SK-N-SH (cell line): ENCODE results near the gene TSHZ2. TPM values are rescaled to one million over a fixed set of nuclear protein-coding genes. Genes with fewer than 3 reads are reported as not detected.

Experiments
- CTCF ChIA-PET: fragments of 300-600, 350-600 bp; formaldehyde crosslinking; extraction: SDS; loops from one replicate; lab custom pipeline; 2021; lab: Yijun Ruan, JAX
- POLR2A ChIA-PET: fragments of 350-600 bp; sonication (Branson Sonifier 250); formaldehyde crosslinking; extraction: SDS; loops from one replicate; lab custom pipeline; 2020; ENCODE audit warnings: antibody characterized with exemption, inconsistent platforms; lab: Yijun Ruan, JAX
- DNase-seq: peaks from one replicate; pipeline ENCODE4 v3.0.0; 2012
- H2AFZ ChIP-seq: fragments of 200-600 bp; sonication (generic); 2 replicates; pipeline ENCODE4 v1.8.1; 2016; ENCODE audit warnings: antibody characterized with exemption, mild to moderate bottlenecking, low read depth
- H3F3A ChIP-seq: fragments of 200-600 bp; sonication (generic); replicated peaks from 2 replicates; pipeline ENCODE3; 2016; ENCODE audit warnings: antibody characterized with exemption, mild to moderate bottlenecking; ENCODE audit not compliant: insufficient read depth
- H3K27ac ChIP-seq, 2 experiments: fragments of 200-500 bp in 1 of 2; fragments of 200-600 bp in 1 of 2; sonication (Bioruptor generic) in 1 of 2; sonication (generic), shearing (Covaris generic) in 1 of 2; 2 replicates each; pipeline versions ENCODE4 v1.5.1 to v1.6.1; 2014 to 2016; ENCODE audit warnings: low read depth in 2 of 2, inconsistent platforms in 1 of 2, low read length in 1 of 2, mild to moderate bottlenecking in 1 of 2, mixed read lengths in 1 of 2
- H3K27me3 ChIP-seq: fragments of 200-600 bp; sonication (generic), shearing (Covaris generic); 2 replicates; pipeline ENCODE4 v1.6.1; 2016; ENCODE audit warnings: mixed run types; ENCODE audit not compliant: insufficient read depth
- H3K36me3 ChIP-seq, 2 experiments: fragments of 200-500 bp in 1 of 2; fragments of 200-600 bp in 1 of 2; sonication (Bioruptor generic) in 1 of 2; sonication (generic) in 1 of 2; replicated peaks in 1 of 2; 2 replicates each; pipeline versions ENCODE3 to v1.5.1; 2014 to 2016; ENCODE audit warnings: low read length in 1 of 2, mild to moderate bottlenecking in 1 of 2; ENCODE audit not compliant: insufficient read depth in 2 of 2, control insufficient read depth in 1 of 2
- H3K4me1 ChIP-seq, 2 experiments: fragments of 200-500 bp in 1 of 2; fragments of 200-600 bp in 1 of 2; sonication (Bioruptor generic) in 1 of 2; sonication (generic), shearing (Covaris generic) in 1 of 2; 2 replicates each; pipeline versions ENCODE4 v1.5.1 to v1.6.1; 2014 to 2016; ENCODE audit warnings: low read depth in 1 of 2, low read length in 1 of 2, mixed run types in 1 of 2; ENCODE audit not compliant: insufficient read depth in 2 of 2, control insufficient read depth in 1 of 2
- H3K4me2 ChIP-seq: fragments of 200-600 bp; sonication (generic), shearing (Covaris generic); 2 replicates; pipeline ENCODE4 v1.6.1; 2017; ENCODE audit warnings: mixed run types
- H3K4me3 ChIP-seq, 2 experiments: fragments of 200-500 bp in 1 of 2; fragments of 200-600 bp in 1 of 2; sonication (Bioruptor generic) in 1 of 2; sonication (generic), shearing (Covaris generic) in 1 of 2; 2 replicates each; pipeline versions ENCODE4 v1.5.1 to v1.8.1; 2014 to 2016; ENCODE audit warnings: low read depth in 2 of 2, inconsistent platforms in 1 of 2, low read length in 1 of 2, mild to moderate bottlenecking in 1 of 2, mixed read lengths in 1 of 2, moderate library complexity in 1 of 2
- H3K79me2 ChIP-seq: fragments of 200-600 bp; sonication (generic); 2 replicates; pipeline ENCODE4 v1.8.1; 2017; ENCODE audit warnings: mild to moderate bottlenecking; ENCODE audit not compliant: insufficient read depth
- H3K9ac ChIP-seq: fragments of 200-600 bp; sonication (generic); 2 replicates; pipeline ENCODE4 v1.6.1; 2017; ENCODE audit warnings: mixed run types
- H3K9me2 ChIP-seq: fragments of 200-600 bp; sonication (generic); 2 replicates; pipeline ENCODE4 v1.6.1; 2017; ENCODE audit warnings: mixed run types
- H3K9me3 ChIP-seq: fragments of 200-600 bp; sonication (generic); 2 replicates; pipeline ENCODE4 v1.6.1; 2017; ENCODE audit warnings: mixed run types, mild to moderate bottlenecking, moderate library complexity
- H4K20me1 ChIP-seq: fragments of 200-600 bp; sonication (generic); 2 replicates; pipeline ENCODE4 v1.6.1; 2017; ENCODE audit warnings: mild to moderate bottlenecking, mixed run types; ENCODE audit not compliant: insufficient read depth
- CHD2 ChIP-seq: fragments of 150-350 bp; IDR thresholded peaks from 2 replicates; pipeline ENCODE4 v1.6.1; 2018; ENCODE audit warnings: low read length; ENCODE audit not compliant: partially characterized antibody
- EZH2phosphoT487 ChIP-seq: fragments of 200-600 bp; sonication (generic); IDR thresholded peaks from 2 replicates; pipeline ENCODE4 v1.6.1; 2017; ENCODE audit warnings: low read depth, mixed run types, mild to moderate bottlenecking, antibody characterized with exemption, moderate library complexity, borderline replicate concordance
- FOSL2 ChIP-seq: IDR thresholded peaks from 2 replicates; pipeline ENCODE4 v1.4.0; 2012; ENCODE audit warnings: low read depth, mild to moderate bottlenecking, moderate library complexity, borderline replicate concordance
- FOXM1 ChIP-seq: IDR thresholded peaks from 2 replicates; pipeline ENCODE4 v1.4.0; 2012; ENCODE audit warnings: low read depth, mild to moderate bottlenecking
- GATA2 ChIP-seq: sonication (generic); formaldehyde crosslinking; IDR thresholded peaks from 2 replicates; pipeline ENCODE4 v1.5.0; 2020; ENCODE audit warnings: mild to moderate bottlenecking, missing genetic modification reagents
- JUND ChIP-seq: IDR thresholded peaks from 2 replicates; pipeline ENCODE4 v1.4.0; 2012
- MXI1 ChIP-seq: IDR thresholded peaks from 2 replicates; pipeline ENCODE4 v1.6.1; 2012; ENCODE audit warnings: mild to moderate bottlenecking, low read depth, low read length, improper control_type of control experiment
- NFIC ChIP-seq: IDR thresholded peaks from 2 replicates; pipeline ENCODE4 v1.4.0; 2012; ENCODE audit warnings: borderline replicate concordance
- RAD21 ChIP-seq: IDR thresholded peaks from 2 replicates; pipeline ENCODE4 v1.6.1; 2012; ENCODE audit warnings: mild to moderate bottlenecking, low read length
- RFX5 ChIP-seq: IDR thresholded peaks from 2 replicates; pipeline ENCODE4 v1.6.1; 2012; ENCODE audit warnings: mild to moderate bottlenecking, improper control_type of control experiment, low read length
- RXRA ChIP-seq: IDR thresholded peaks from 2 replicates; pipeline ENCODE4 v1.4.0; 2012; ENCODE audit warnings: low read depth, mild to moderate bottlenecking, borderline replicate concordance
- SMC3 ChIP-seq: IDR thresholded peaks from 2 replicates; pipeline ENCODE4 v1.6.1; 2012; ENCODE audit warnings: low read depth, low read length, improper control_type of control experiment
- TCF12 ChIP-seq: IDR thresholded peaks from 2 replicates; pipeline ENCODE4 v1.4.0; 2012
- WGBS: methylation state at CpG from one replicate; pipeline ENCODE4 v1.1.6; 2017; ENCODE audit warnings: low lambda C conversion rate; 5-methylcytosine and 5-hydroxymethylcytosine counted together
- polyA plus RNA-seq, 3 experiments: library from polyadenylated mRNA; depleted of rRNA; stranded (reverse); fragments of >200 nt; gene quantifications; 2 replicates each; pipeline ENCODE4 v1.2.3, GENCODE V29; 2012
- TF ChIP-seq, protein P1 (sequence below): fragments of 150-350 bp; IDR thresholded peaks from 2 replicates; pipeline ENCODE4 v1.6.1; 2017; ENCODE audit warnings: antibody characterized with exemption, low read length, low read depth, borderline replicate concordance
- TF ChIP-seq, protein P2 (sequence below): IDR thresholded peaks from 2 replicates; pipeline ENCODE4 v1.4.0; 2012; ENCODE audit warnings: low read depth
- TF ChIP-seq, protein P3 (sequence below): IDR thresholded peaks from 2 replicates; pipeline ENCODE4; 2012
- TF ChIP-seq, protein P4 (sequence below): fragments of 200-600 bp; sonication (generic); IDR thresholded peaks from 2 replicates; pipeline ENCODE4 v1.6.1; 2017; ENCODE audit warnings: antibody characterized with exemption, mild to moderate bottlenecking, moderate library complexity
- TF ChIP-seq, protein P5 (sequence below): IDR thresholded peaks from 2 replicates; pipeline ENCODE4 v1.6.1; 2012; ENCODE audit warnings: mild to moderate bottlenecking, low read depth, low read length, moderate library complexity

The TSHZ2 gene
- polyA plus RNA-seq, 1 of the 3 experiments (the other 2 are of a cell fraction): 0.13 TPM

DNA sequence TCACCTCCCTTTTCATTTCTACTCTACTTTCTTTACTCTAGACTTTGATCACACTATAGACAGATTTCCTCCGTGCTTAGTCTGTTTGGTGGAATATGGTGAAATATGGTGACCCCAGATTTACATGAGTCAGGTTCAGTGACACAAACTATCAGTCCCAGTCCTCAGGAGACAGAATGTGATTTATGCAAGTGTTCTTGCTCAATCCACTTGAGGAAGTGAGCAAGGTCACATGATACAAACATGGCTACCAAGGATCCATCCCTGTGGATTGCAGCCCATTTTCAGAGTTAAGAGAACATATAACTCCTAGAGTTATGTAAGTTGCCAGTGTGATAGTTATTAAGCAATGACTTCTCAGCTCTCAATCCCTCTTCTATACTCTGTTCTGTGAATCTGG is 23.7 kb upstream of the TSHZ2 start:
- 76% methylated on average over 1 of the region's 1 CpG for WGBS
- no peak overlapping the region for H3K4me3 ChIP-seq
- TF ChIP-seq, protein P1, sequence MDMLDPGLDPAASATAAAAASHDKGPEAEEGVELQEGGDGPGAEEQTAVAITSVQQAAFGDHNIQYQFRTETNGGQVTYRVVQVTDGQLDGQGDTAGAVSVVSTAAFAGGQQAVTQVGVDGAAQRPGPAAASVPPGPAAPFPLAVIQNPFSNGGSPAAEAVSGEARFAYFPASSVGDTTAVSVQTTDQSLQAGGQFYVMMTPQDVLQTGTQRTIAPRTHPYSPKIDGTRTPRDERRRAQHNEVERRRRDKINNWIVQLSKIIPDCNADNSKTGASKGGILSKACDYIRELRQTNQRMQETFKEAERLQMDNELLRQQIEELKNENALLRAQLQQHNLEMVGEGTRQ: no peak
- no peak for TF ChIP-seq RFX5
- TF ChIP-seq NFIC: no peak
- no peak for TF ChIP-seq CHD2
- no peak for TF ChIP-seq GATA2
- TF ChIP-seq RAD21: no peak
- TF ChIP-seq, protein P2, sequence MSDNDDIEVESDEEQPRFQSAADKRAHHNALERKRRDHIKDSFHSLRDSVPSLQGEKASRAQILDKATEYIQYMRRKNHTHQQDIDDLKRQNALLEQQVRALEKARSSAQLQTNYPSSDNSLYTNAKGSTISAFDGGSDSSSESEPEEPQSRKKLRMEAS: no peak
- no peak for TF ChIP-seq FOXM1
- TF ChIP-seq TCF12: no peak
- no peak for TF ChIP-seq RXRA
- no peak for TF ChIP-seq MXI1
- TF ChIP-seq JUND: no peak
- no peak for TF ChIP-seq SMC3
- TF ChIP-seq FOSL2: no peak
- TF ChIP-seq, protein P3, sequence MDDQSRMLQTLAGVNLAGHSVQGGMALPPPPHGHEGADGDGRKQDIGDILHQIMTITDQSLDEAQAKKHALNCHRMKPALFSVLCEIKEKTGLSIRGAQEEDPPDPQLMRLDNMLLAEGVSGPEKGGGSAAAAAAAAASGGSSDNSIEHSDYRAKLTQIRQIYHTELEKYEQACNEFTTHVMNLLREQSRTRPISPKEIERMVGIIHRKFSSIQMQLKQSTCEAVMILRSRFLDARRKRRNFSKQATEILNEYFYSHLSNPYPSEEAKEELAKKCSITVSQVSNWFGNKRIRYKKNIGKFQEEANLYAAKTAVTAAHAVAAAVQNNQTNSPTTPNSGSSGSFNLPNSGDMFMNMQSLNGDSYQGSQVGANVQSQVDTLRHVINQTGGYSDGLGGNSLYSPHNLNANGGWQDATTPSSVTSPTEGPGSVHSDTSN: no peak
- no peak for TF ChIP-seq EZH2phosphoT487
- TF ChIP-seq, protein P4, sequence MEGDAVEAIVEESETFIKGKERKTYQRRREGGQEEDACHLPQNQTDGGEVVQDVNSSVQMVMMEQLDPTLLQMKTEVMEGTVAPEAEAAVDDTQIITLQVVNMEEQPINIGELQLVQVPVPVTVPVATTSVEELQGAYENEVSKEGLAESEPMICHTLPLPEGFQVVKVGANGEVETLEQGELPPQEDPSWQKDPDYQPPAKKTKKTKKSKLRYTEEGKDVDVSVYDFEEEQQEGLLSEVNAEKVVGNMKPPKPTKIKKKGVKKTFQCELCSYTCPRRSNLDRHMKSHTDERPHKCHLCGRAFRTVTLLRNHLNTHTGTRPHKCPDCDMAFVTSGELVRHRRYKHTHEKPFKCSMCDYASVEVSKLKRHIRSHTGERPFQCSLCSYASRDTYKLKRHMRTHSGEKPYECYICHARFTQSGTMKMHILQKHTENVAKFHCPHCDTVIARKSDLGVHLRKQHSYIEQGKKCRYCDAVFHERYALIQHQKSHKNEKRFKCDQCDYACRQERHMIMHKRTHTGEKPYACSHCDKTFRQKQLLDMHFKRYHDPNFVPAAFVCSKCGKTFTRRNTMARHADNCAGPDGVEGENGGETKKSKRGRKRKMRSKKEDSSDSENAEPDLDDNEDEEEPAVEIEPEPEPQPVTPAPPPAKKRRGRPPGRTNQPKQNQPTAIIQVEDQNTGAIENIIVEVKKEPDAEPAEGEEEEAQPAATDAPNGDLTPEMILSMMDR: no peak
- TF ChIP-seq, protein P5, sequence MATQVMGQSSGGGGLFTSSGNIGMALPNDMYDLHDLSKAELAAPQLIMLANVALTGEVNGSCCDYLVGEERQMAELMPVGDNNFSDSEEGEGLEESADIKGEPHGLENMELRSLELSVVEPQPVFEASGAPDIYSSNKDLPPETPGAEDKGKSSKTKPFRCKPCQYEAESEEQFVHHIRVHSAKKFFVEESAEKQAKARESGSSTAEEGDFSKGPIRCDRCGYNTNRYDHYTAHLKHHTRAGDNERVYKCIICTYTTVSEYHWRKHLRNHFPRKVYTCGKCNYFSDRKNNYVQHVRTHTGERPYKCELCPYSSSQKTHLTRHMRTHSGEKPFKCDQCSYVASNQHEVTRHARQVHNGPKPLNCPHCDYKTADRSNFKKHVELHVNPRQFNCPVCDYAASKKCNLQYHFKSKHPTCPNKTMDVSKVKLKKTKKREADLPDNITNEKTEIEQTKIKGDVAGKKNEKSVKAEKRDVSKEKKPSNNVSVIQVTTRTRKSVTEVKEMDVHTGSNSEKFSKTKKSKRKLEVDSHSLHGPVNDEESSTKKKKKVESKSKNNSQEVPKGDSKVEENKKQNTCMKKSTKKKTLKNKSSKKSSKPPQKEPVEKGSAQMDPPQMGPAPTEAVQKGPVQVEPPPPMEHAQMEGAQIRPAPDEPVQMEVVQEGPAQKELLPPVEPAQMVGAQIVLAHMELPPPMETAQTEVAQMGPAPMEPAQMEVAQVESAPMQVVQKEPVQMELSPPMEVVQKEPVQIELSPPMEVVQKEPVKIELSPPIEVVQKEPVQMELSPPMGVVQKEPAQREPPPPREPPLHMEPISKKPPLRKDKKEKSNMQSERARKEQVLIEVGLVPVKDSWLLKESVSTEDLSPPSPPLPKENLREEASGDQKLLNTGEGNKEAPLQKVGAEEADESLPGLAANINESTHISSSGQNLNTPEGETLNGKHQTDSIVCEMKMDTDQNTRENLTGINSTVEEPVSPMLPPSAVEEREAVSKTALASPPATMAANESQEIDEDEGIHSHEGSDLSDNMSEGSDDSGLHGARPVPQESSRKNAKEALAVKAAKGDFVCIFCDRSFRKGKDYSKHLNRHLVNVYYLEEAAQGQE: no peak
- TF ChIP-seq, all 33 proteins: peak for 0
- Histone ChIP-seq H3F3A (no peaks in the 10 kb centered on the region), H2AFZ (no peak overlapping the region), H3K9me3 (no peaks in the 10 kb centered on the region), H3K4me2 (no peak overlapping the region), H3K9me2 (no peaks in the 10 kb centered on the region), H3K9ac (no peak overlapping the region), H3K27me3 (no peaks in the 10 kb centered on the region), H4K20me1 (no peaks in the 10 kb centered on the region), H3K27ac (no peak overlapping the region), H3K4me1 (no peaks in the 10 kb centered on the region), H3K36me3 (no peaks in the 10 kb centered on the region), H3K79me2 (no peaks in the 10 kb centered on the region)
- POLR2A ChIA-PET: no interaction called here
- CTCF ChIA-PET: interaction anchor here (1.1 to 1.2 kb wide), 2 partner anchors 10 to 636 kb away, joined by 3 read pairs; no protein-coding TSS in a partner anchor
- DNase-seq: no peak
